Measurements from ENCODE around the gene SGIP1.
A peak's percentile ranks its signal among the peaks of the same experiment; 100 is the strongest.
"Not testable (repeated sequence)": the region's sequence is repeated elsewhere in the genome, so short reads cannot be mapped to it uniquely, and the experiment has no call there.

The SGIP1 gene

DNA sequence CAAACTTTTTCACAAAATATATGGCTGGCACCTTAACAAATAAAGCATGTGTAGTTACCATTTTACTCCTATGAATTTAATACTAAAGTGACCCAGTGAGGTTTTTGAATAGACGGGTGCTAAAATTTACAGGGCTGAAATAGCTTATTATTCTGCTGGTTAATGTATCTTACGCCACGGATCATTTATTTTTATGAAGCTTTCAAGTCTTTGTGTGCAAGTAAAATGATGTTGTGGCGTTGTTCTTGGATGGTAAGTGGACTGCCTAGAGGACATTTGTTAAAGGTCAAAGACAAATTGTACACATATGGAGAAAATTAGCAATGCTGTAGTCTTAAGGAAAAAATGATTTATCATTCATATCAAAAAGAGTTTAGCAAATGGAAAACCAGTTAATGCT is 244.3 kb downstream of the SGIP1 start:
- DNase-seq = peak; percentile 84

DNA sequence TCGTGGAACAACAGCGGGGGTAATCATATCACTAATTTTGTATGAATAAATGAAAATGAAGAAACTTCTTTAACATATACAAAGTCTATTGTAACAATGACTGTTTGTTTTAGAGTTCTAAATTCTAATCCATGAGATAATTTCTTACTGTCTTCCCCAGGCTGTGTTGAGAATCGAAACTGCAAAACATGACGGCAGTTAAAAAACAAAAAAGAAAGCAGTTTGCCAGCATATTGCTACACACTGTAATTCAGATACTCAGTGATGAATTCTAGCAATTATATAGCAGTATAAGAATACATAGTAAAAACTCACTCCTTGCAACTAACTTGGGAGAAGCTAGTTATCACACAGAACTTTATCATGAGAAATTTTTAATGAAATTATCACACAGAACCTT is 245.0 kb downstream of the SGIP1 start:
- DNase-seq = no peak

DNA sequence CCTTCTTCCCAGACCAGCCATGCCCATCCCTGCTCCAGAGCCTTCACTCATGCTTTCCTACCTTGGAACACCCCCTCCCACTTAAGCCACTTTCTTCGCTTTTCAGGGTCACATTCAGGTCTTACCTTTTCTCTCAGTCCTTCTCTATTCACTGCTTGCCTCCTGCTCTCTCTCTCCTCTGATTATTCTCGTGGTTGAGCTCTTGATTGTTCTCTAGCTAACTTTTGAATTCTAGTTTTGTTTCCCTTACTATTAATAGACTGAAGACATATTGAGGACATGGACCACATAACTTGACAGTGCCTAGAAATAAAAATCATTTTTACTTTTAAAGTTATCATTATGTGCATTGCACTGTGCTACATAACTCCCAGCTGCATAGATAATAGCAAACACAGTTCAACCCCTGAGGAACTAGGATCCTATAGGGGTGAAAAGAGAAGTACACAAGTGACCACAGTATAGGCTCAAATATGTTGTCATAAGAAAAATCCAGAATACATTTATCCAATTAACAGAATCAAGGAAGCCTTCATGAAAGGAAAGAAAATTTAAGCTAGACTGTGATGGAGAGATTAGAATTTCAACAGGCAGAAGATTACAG is 245.6 kb downstream of the SGIP1 start:
- DNase-seq = no peak

DNA sequence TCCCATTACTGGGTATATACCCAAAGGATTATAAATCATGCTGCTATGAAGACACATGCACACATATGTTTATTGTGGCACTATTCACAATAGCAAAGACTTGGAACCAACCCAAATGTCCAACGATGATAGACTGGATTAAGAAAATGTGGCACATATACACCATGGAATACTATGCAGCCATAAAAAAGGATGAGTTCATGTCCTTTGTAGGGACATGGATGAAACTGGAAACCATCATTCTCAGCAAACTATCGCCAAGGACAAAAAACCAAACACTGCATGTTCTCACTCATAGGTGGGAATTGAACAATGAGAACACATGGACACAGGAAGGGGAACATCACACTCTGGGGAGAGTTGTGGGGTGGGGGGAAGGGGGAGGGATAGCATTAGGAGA is 251.8 kb downstream of the SGIP1 start:
- not testable (repeated sequence) for DNase-seq

DNA sequence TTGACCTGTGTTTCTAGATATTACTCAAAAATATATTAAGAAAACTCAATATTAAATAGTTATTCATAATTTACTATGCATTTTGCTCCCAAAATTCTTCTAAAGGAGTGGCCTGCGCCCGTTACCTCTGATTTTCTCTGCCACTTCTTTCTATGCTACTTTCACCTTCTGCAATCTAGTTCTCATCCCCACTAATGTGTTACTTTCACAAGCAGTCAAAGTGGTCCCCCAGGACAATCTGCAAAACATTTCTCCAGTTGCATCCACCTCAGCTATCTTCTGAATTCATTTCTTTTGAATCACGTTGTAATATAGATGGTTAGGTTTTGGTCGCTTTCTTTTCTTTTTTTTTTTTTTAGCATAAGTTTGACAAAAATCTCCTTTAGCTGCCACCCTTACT is 253.7 kb downstream of the SGIP1 start:
- DNase-seq = no peak

DNA sequence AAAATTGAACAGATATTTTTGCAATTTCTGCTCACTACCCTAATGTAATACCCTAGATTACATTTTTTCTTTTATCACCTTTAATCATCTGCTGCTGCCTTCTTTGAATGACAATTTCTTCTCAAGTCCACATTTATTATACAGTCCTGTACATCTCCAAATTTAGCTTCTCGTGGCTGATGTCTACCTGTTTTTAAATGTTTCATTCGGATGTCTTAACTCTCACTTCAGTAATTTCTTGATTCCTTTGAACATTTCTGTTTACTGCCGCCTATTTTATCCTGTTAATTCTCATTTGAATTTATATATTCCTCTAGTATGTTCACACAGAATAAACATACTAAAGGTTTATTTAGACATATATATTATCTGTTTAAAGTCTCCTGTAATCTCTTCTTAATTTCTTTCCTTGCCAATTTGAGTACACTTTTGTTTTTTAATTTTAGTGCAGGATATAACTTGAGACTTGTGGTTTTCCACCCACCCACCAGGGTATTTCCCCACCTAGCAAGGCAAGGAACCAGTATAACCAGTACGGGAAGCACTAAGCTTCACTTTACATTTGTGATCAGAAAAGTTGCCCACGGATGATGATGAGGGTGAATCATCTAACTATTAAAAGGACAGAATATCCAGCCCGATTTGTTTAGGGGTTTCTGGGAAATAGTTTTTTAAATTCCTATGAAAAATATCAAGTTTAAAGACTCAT is 254.4 kb downstream of the SGIP1 start:
- no peak for DNase-seq

GRCh38 chr1:66791621-66792610 is 258.0 kb downstream of the SGIP1 start:
- DNase-seq = no peak

GRCh38 chr1:66795839-66796238 is 261.9 kb downstream of the SGIP1 start:
- not testable (repeated sequence) for DNase-seq
